T follicular helper cell (primary cell): ENCODE results near the gene WASF3.
A peak's percentile ranks its signal among the peaks of the same experiment; 100 is the strongest.

Experiments used
- DNase-seq: peaks from one replicate; pipeline ENCODE4 v3.0.0-alpha.2; 2020; ENCODE audit warnings: low read depth

Gene WASF3

DNA sequence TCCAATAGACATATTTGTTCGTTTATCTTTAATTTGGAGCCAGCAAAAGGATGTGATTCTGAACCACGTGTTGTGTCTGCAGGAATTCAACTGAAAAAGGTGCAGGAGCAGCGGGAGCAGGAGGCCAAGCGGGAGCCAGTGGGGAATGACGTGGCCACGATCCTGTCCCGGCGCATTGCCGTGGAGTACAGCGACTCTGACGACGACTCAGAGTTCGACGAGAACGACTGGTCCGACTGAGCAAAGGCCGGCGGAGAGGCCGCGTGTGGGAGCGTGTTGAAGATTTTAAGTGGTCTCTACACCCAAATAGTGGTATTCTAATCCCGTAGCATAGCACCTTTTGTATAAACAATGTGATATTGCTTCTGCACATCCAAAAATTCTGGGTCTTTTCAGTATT is 128.1 kb downstream of the WASF3 start:
- no peak for DNase-seq

DNA sequence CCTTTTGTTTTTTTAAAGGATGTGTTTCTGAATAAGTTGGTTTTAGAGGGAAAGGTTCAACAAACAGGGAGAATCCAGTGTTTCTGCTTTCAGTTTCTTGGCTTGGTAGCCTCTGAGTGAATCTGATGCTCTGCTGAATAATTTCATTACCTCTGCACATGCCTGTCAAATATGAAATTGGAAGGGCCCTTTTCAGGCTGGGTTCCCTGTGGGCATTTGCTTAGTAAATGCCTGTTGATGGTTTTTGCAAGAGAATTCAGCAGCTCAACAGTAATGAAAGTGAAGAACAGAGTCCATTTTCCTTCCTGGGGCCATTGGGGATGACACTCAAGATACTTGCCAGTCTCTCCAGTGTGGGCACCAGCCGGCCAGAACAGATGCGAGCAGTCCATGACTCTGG is 128.8 kb downstream of the WASF3 start:
- no peak for DNase-seq

DNA sequence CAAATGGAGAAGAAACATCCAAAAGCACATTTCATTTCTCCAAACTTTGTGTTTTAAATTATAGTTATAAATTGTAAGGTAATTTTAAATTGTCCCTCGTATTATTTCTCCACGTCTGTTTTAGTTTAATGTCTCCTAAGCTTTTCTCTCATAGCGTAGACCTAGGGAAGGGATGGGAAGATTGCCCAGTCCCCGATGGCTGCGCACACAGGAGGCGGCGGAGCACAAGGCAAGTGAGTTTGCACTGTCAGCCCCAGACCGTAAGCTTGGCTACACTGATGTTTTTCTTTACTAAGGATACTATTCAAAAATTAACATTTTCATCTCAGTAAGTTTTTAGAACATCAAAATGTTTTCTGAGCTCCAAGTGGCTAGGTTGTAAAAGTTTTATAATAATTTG is 130.8 kb downstream of the WASF3 start:
- DNase-seq = no peak

DNA sequence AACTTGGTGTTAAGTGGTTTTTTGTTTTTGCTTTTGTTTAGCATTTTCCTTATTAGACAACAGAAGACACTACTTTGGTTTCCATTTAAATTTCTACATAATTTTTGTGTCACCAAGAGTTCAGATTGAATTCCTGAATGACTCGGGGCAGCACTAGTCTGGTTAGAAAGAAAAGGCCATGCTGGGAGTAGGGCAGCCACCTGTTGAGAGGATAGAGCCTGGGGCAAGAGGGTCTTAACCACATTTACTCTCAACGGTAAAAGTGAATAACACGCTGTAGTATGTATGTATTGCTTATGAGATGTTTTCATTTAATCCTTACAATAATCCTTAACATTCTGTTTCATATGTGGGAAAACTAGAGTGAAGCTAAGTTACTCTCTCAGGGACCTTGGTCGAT is 131.5 kb downstream of the WASF3 start:
- no peak for DNase-seq

DNA sequence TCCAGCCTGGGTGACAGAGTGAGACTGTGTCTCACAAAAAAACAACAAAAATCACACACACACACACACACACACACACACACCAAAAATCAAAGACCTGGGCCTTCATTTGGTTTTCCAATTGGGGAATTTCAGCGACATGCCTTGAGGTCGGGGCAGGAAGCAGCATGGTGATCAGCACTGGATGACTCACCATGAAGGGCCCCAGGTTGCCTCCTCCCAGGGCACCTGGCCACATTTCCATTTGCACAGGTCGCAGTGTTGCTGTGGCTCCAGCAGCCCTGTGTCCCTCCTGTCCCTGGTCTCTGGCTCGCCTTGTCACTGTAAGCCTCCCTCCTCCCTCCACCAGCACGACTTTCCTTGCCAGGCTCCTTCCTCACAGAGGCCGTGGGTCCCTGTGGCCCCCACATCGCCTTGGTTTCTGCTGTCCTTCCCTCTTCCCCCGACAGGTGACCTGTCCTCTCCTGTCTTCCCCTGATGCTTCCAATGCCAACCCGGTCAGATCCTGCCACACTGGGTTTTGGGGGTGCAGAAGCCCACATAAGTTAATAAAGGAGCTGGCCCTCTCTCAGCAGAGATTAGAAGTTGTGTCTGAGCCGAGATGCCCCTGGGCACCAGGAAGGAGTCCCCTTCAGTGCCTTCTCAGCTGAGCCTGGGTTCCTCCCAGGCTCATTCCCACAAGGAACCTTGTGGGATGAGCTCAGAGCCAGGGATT is 136.4 kb downstream of the WASF3 start:
- DNase-seq = no peak

DNA sequence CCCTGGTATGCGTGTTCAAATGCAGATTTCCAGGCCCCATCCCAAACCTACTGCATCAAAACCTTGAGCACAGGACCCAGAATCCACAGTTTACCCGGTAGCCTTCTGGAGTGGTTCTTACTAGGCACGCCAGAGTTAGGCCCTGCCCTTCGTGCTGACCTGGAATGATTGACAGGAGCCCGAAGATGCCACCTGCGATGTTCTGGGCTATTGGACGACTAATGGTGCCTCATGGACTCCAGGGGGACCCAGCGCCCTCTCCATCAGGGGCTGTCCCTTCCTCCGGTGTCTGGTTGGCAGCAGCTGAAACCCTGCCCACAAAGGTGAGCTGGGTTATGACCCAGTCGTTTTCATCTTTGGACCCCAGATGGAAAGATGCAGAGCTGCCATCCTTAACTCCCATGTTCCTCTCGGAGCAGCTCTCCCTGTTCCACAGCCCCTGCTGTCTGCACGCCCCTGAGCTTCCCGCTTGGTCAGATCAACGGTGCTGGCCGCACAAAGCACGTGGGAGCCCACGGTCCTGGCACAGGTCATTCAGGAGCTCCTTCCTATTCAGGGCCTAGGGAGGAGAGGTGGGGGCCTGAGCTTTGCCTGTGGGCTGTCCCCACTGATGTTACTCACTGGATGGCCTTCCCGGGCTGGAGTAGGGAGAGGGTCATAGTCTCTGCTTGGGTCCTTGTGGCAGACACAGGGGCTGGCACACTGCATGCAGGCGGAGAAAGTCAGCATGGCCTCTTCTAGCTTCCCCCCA is 137.3 kb downstream of the WASF3 start:
- no peak for DNase-seq

DNA sequence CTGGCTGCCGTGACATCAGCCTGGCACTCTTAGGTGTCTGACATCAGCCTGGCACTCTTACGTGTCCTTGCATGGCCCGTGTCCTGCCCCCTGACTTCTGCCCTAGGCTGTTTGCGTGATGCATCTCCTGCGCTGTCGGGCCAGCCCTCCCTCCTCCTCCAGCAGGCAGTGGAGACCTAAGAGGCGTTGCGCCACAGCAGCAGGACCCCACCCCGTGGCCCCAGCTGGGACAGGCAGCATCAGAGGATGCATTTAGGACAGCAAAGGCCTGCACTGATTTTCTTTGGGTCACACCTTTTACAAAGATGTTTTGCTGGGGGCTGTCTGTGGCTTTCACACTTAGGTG is 137.8 kb downstream of the WASF3 start:
- DNase-seq = no peak

DNA sequence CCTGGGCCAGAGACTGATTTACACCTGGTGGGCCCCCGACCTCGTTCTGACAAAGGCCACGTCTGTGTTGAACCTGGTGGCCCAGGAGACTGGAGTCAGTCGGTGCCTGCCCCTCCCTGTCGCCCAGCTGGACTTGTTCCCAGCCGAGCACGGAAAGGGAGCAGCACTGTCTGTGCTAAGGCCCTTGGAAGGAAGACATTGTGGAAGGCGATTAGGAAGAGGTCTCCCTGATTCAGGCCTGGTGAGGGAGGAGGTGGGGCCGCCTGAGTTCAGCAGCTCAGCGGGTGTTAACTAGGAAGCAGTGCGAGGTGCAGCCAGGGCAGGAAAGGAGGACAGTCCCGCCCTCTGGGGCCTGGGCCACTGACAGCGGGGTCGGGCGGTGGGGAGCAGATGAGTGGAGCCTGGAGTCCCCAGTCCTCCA is 138.4 kb downstream of the WASF3 start:
- DNase-seq = no peak

DNA sequence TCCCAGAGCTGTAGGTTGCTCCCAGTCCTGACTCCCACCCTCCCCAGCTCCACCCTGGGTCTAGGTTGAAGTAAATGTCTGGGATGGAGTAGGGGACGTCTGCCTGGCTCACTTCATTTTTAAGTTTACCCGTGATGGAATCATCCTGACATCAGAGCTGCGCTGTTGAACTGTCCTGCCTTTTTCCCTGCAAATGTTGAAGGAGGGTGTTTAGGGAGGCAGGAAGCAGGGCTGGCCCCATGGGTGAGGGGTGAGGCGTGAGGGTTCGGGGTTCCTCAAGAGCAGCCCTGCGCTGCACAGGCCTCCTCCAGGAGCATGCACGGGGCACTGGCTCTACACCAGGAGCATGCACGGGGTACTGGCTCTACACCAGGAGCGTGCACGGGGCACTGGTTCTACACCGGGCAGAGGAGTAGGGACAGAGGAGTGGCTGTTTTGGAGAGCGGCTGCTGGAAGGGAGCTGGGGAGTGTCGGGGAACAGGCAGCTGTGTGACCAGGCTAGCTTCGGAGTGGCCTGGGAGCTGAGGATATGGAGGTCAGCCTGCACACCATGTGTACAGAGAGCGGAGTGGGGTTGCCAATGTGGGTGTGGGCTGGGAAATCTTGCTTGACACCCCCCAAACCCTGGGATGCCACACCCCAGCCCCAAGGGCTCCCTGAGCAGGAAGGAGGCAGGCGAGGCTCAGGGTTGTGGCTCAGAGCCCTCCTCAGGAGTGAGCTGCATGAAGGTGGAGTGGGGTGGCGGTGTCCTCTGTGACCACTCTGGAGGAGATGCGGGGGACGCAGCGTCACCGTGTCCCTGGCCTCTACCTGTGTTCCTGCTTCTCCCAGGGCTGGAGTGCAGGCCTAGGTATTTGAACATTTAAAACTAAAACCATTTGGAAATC is 139.8 kb downstream of the WASF3 start:
- no peak for DNase-seq

DNA sequence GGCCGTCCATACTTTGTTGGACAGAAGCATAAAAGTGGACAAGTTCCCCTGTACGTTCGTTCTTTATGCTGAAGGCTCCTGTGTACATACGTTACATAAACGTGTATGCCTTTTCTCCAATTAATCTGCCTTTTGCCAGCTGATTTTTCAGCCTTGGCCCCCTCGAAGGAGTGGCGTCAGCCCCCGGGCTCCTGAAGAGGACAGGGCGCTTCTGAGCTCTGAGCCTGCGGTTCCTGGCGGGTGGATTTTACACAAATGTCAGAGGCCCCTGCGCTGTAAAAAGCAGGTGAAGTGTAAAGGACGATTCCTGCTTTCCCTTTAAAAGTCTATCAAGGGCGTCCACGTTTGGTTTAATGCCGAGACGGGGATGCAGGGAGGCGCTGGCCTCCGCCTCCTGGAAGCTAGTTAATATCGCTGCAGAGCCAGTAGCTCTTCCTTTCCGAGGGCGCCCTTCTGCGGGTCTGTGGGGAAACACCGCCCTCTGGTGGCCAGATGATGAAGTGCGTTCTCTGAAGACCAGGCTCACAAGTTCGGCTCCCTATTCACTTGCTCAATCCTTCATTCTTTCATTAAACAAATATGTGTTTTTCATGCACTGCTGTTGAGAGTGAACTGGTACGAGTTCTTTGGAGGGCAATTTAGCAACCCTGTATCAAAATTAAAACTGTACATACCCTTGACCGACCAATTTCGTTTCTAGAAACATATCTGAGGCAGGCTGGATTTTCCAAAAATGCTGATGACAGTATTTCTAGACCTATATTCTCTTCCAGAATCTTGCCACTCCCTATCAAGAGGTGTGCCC is 141.1 kb downstream of the WASF3 start:
- peak; percentile 59 for DNase-seq

DNA sequence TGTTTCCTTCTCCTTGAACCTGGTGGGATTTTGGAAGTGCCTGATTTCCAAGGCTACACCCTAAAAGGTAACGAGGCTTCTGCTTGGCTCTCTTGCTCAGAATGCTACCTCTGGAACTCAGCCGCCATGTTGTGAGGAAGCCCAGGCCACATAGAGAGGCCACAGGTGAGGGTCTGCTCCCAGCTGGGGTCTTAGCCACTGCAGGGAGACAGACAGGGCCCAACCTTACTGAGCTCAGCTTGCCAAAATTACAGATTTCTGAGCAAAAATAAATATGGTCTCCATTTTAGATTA is 141.7 kb downstream of the WASF3 start:
- DNase-seq = no peak

DNA sequence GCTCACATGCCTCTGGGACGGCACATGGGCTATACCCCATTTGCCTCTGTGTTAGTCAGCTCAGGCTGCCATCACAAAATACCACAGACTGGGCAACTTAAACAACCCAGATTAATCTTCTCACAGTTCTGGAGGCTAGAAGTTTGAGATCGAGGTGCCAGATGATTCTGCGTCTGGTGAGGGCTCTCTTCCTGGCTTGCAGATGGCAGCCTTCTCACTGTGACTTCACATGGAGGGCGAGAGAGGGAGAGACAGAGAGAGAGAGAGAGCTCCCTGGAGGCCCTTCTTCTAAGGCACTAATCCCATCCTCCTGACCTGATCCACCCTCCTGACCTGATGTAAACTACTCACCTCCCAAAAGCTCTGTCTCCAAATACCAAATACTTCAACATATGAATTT is 148.1 kb downstream of the WASF3 start:
- DNase-seq = no peak

DNA sequence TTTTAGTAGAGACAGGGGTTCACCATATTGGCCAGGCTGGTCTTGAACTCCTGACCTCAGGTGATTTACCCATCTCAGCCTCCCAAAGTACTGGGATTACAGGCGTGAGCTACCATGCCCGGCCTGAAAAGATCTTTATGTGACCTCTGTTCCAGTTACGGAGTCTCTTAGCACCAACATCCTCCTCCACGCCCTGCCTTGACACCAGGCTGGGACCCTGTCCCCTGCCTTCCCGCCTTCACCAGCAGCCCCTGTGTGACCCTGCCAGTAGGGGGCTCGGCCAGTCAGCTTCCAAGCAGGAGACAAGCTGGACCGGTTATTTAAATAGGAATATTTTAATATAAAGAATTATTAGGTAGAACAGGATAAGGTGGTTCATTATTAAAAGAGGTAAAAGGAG is 148.9 kb downstream of the WASF3 start:
- DNase-seq = no peak

DNA sequence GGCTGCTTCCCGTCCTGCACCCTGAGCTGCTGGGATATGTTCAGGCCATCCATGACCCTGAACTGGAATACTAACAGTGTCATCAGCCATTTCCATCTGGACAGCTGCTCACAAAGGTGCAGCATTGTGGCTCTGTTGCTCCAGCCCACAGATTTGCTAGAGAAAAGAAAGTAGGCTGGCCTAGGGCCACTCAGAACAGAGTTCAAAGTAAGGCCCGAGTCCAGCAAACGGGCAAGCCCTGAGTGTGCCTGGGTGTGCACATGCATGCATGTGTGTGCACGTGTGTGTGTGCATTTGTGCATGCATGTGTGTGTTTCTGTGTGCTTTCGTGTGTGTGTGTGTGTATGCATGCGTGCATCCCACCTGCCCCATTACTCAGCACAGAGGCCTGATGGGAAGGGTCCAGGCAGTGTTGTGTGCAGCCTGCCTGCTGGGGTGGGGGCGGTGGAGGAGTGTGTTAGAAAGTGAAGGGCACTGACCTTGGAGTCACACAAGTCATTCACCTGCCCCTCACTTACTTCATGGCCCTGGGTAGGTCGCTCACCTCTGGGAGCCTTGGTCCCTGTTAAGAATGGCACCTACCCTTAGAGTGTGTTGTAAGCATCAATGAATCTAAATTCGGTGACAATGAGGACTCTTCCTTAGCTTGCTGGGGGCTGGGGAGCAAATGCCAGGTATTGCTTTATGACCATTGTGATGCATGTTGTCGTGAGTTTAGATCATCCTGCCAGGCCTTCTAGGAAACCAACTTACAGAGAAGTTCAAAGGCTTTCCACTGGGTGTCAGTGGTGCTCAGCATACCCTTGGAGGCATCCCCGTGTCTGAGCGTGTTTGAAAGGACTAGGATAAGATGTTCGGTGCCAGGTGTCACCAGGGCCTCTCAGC is 149.9 kb downstream of the WASF3 start:
- DNase-seq = no peak

DNA sequence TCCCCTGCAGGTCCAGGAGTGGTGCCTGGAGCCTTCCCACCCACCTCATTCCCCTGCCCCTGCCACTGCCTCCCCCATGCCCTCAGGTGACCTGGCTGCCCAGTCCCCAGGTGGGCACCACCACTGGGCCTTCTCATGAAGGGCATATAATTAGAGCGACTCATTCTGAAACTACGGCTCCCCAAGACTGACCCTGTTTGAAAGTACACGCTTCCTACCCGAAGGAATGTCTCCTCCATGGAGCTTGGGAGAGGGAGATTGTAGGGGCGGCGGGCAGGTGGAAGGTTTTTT is 150.5 kb downstream of the WASF3 start:
- no peak for DNase-seq

DNA sequence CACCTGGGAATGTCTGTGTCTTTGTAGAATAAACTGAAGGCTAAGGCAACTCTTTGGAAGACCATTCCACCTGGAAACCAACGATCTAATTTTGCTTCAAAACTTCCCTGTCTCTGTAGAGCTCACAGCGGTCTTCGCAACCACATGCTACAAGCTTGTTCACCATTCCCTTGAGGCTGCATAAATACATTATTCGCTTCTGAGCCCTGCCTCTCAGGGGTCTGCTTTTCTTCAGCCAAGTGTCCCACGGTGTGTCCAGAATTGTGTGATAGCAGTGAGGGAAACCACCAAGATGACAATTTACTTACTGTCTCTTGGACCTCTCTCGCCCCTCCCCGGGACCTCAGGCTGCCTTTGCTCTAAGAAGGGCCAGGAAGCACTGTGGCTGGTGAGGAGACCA is 152.0 kb downstream of the WASF3 start:
- no peak for DNase-seq

DNA sequence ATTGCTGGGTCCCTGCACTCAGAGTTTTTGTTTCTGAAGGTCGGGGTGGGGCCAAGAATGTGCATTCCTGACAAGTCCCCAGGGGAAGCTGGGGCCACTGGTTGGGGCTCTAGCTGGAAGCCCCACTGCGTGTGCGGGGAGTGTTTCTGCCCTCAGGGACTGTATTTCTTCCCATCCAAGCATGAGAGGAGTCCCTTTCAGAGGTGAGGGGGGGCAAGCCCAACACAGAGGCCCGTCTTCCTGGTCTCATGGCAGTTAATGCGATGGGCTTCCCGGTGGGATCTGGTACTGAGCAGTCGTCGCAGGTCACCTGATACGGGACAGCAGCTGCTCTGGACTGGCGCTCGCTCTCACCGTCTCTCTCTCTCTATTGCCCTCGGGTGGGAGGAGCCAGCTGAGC is 152.7 kb downstream of the WASF3 start:
- DNase-seq = no peak

DNA sequence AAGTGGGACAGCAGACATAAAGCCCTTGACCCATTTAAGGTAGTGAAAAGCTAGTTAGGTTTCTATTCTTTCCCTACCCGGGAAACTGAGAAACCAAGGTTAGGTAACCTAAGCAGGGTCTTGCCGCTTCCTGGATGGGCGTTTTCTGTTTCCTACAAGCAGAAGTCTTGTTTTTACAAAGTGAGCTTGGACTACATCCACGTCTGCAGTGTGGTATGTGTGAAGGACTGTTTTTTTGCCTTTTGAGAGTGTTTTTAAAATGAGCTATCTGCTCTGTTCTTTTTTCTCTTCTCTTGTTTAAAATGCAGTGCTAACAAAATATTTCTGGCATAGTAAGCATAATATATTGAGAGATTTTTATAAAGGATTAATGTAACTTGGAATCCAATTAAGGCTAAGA is 153.7 kb downstream of the WASF3 start:
- DNase-seq = no peak

DNA sequence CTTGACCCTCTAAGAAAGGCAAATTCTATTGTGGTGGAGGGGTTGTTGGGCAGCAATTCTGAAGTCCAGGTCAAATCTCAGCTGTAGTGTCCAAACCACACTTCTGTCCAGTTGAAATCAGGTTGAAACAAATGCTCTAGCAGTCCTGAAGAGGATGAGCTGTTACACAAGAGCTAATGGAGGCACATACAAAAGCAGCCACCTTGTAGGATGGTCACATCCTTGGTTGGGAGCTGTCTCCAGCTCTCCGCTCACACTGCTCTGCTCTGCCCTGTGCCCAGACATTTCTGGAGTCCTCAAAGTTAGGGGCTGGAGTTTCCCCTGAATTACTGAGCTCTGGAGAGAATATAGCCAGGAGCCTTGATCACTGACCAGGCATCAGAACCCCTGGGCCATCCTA is 155.9 kb downstream of the WASF3 start:
- no peak for DNase-seq

DNA sequence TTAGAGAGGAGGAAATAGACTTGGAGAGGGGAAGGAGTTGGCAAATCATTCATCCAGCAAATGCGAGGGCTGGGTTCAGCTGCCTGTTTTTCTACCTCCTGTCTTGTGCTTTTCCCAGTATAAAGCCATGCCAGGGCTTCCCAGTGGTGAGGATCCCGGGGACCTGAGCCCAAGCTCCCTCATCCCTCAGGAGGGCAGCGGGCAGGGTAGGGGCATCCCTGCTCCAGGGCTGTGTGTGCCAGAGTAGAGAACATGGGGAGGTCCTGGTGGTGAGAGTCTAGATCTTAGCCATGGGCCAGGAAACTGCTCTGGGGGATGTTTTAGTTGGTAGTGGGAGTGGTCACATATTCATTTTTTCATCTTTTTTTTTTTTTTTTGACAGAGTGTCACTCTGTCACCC is 159.5 kb downstream of the WASF3 start:
- no peak for DNase-seq

DNA sequence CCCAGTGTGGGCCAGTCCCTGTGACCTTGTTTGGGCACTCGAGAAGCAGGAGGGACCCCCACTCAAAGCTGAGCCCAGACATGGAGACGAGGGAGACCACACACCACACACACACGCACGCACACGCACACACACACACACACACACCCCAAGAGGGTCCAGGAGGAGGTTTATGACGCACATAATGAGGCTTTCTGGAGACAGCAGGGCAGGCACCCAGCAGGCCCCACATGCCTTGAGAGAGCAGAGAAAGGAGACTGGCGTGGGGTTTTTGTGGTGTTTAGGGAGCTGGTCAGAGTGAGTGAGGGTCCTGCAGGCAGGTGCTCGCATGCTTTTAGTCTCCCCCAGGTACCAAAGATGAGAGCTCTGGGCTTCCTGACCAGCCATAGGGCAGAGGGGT is 160.7 kb downstream of the WASF3 start:
- no peak for DNase-seq

DNA sequence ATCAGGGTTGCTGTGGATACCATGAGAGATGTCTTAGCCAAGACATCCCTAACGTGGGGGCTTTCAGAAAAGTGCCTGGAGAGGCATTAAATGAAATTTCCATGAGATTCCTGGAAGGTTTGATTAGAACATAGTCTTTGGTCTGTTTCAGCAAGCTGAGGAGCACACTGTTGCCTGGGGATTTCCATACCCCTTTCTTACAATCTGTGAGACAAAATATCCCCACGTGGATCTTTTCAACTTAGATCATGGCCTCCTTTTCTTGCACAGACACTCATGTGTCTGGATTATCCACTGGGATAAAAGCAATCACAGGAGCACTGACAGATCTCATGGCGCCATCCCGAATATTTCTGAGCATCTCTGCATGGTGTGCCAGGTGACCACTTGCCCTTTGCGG is 161.4 kb downstream of the WASF3 start:
- DNase-seq = no peak
